GM15510 (cell line): ENCODE measurements around the gene SLC2A8.
A peak's percentile ranks its signal among the peaks of the same experiment; 100 is the strongest.

ENCODE experiments used
- POLR2A ChIP-seq: IDR thresholded peaks from 3 replicates; pipeline ENCODE4 v1.6.1; 2011; ENCODE audit warnings: borderline replicate concordance; ENCODE audit not compliant: insufficient read length; ENCODE audit errors: extremely low read depth

The SLC2A8 gene

DNA sequence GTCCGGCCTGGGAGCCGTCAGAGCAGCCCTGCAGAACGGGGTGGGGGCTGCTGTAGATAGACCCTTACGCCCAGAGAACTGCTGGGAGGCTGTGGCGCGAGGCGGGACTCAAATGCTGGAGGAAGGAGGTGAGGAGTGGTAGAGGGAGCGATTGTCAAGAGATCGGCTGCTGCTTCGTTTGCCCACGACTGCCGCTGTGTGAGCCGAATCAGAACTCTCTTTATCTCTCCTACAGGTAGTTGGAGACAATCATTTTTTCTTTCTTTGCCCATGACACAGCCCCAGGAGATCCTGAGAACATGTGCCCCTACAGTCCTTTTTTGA lies 27.7 kb downstream of the SLC2A8 start:
- no peak for TF ChIP-seq POLR2A

GRCh38 chr9:127426756-127427155 lies 29.8 kb downstream of the SLC2A8 start:
- no peak for TF ChIP-seq POLR2A

GRCh38 chr9:127428348-127428747 lies 31.4 kb downstream of the SLC2A8 start:
- no peak for TF ChIP-seq POLR2A

GRCh38 chr9:127430415-127430814 lies 33.4 kb downstream of the SLC2A8 start:
- TF ChIP-seq POLR2A = no peak

GRCh38 chr9:127437497-127438264 lies 40.7 kb downstream of the SLC2A8 start:
- TF ChIP-seq POLR2A = no peak

GRCh38 chr9:127438394-127438793 lies 41.4 kb downstream of the SLC2A8 start:
- no peak for TF ChIP-seq POLR2A

DNA sequence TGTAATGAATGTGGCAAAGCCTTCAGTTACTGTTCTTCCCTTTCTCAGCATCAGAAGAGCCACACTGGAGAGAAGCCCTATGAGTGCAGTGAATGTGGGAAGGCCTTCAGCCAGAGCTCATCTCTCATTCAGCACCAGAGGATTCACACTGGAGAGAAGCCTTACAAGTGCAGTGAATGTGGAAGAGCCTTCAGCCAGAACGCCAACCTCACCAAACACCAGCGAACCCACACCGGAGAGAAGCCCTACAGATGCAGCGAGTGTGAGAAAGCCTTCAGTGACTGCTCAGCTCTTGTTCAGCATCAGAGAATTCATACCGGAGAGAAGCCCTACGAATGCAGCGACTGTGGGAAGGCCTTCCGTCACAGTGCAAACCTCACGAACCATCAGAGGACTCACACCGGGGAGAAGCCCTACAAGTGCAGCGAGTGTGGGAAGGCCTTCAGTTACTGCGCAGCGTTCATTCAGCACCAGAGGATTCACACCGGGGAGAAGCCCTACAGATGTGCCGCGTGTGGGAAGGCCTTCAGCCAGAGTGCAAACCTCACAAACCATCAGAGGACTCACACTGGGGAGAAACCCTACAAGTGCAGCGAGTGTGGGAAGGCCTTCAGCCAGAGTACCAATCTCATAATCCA lies 47.4 kb downstream of the SLC2A8 start:
- no peak for TF ChIP-seq POLR2A

GRCh38 chr9:127444921-127445850 lies 48.2 kb downstream of the SLC2A8 start:
- no peak for TF ChIP-seq POLR2A

GRCh38 chr9:127445851-127446712 lies 49.1 kb downstream of the SLC2A8 start:
- TF ChIP-seq POLR2A = peak; percentile 41

GRCh38 chr9:127446713-127447415 lies 49.9 kb downstream of the SLC2A8 start:
- TF ChIP-seq POLR2A = no peak

GRCh38 chr9:127447416-127448111 lies 50.6 kb downstream of the SLC2A8 start:
- TF ChIP-seq POLR2A = peak; percentile 7

DNA sequence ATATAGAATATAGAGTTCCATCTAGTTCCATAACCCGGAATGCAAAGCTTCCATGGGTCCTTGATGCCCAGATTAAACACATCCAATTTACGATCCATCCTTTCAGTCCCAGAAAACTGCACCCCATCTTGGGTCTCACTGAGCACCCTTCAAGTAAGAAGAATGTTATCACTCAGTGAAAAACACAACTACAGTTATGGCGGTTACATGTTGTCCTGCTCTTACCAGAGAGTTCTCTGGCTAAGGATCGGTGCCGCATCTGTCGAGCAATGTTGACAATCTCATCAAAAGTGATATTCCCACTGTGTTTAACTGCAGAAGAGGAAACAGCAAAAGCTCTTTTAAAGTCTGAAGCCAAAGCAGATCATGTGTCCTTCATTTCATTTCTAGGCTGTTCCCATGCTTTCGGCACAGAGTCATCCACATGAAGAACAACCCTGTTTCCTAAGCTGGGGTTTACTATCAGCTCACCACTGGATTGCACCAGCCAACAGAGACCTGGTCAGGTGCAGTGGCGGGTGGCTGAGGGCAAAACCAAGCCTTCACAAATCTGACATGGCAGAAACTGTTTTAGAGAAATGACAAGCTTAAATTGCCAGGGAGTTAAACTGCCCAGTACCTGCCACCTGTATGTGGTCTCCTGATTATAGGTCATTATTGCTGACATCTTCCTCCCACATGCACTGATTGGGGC lies 51.3 kb downstream of the SLC2A8 start:
- TF ChIP-seq POLR2A = no peak

DNA sequence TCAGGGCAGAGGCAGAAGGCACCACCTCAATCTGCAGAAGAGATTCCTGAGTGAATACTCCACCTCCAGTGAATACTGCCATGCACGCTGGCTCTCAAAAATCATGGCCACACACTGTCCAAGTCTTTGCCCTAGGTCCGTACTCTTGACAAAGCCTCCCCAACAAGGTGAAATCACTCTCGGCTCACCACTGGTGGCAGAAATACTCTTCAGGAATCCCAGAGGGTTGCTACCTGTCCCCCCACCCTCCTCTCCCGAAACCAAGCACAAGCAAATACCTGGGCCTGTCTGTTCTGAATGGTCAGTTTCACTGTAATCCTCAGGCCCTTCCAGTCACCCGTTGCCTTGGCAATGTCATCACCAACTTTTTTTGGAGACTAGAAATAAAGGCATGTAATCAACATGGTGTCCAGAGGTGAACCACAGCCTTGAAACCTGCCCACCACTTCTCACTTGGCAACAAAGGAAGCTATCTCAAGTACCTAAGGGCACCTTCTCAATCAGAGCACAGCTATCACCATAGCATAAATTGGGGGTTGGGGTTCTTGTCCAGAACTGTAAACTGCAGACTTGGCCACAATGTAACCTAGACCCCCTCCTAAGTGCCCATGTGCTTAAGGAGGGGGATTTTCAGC lies 52.5 kb downstream of the SLC2A8 start:
- TF ChIP-seq POLR2A = no peak

DNA sequence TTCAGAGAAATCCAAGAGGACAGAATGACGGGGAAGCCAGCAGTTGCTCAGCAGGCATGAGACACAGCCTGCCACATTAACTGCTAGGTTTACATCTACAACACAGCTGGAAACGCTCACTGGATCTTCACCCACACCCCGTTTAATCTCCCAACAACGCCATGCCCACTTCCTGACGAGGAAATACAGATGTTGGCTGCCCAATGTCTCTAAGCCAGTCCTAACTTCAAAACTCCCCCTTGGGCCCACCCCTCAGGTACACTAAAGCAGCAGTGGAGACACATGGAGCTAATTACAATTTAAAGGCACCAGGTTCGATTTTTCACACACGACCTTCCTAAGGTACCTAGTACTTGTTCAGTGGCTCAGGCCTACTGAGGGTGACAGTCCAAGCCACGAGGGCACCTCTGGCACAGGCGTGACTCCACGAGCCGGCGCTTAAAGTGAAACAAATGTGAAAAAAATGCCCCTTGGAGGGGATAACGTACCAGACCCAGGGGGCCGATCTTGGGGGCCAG lies 53.3 kb downstream of the SLC2A8 start:
- TF ChIP-seq POLR2A = no peak
